Retinal pigment epithelial cell (primary cell): ENCODE data around the gene UBXN2A.

Experiments
- DNase-seq: peaks from one replicate; pipeline ENCODE4 v3.0.0-alpha.2; 2010; ENCODE audit warnings: low read depth
- H3K4me3 ChIP-seq: 2 replicates; pipeline ENCODE4 v1.5.1; 2011; ENCODE audit warnings: mild to moderate bottlenecking, low read length, control low read depth, moderate library complexity
- CTCF ChIP-seq: conservative IDR thresholded peaks from 2 replicates; pipeline ENCODE4 v1.5.1; 2011; ENCODE audit warnings: low read depth, low read length, control low read depth, inconsistent platforms

The UBXN2A gene

GRCh38 chr2:23954325-23955014, 14.2 kb downstream of the UBXN2A start:
- H3K4me3 ChIP-seq, result no peak overlapping the region
- DNase-seq, result no peak
- no peak for TF ChIP-seq CTCF

GRCh38 chr2:23967846-23968245, 27.6 kb downstream of the UBXN2A start:
- no peak for DNase-seq
- TF ChIP-seq CTCF, result no peak
- no peak overlapping the region for H3K4me3 ChIP-seq

GRCh38 chr2:23976883-23977282, 36.6 kb downstream of the UBXN2A start:
- DNase-seq, result no peak
- no peak overlapping the region for H3K4me3 ChIP-seq
- TF ChIP-seq CTCF, result no peak

GRCh38 chr2:23988371-23988770, 48.1 kb downstream of the UBXN2A start:
- no peak for DNase-seq
- no peak overlapping the region for H3K4me3 ChIP-seq
- peak; percentile 22 for TF ChIP-seq CTCF

GRCh38 chr2:23992931-23993330, 52.7 kb downstream of the UBXN2A start:
- DNase-seq, result no peak
- no peak for TF ChIP-seq CTCF
- no peak overlapping the region for H3K4me3 ChIP-seq

- no peak overlapping the region for H3K4me3 ChIP-seq
- TF ChIP-seq CTCF, result no peak
- DNase-seq, result no peak
Observed at GRCh38 chr2:23993736-23994269, 53.5 kb downstream of the UBXN2A start.

GRCh38 chr2:23994567-23994966, 54.3 kb downstream of the UBXN2A start:
- no peak for DNase-seq
- H3K4me3 ChIP-seq, result no peak overlapping the region
- TF ChIP-seq CTCF, result no peak
